Endothelial cell of umbilical vein (primary cell): Measurements from ENCODE around the gene TOMM20. TPM values are rescaled to one million over a fixed set of nuclear protein-coding genes. Genes with fewer than 3 reads are reported as not detected.

Experiments used
- BruUV-seq: library from RNA; stranded (reverse); fragments of 400-500 nt; replicated peaks from 2 replicates; lab custom pipeline; 2021; lab: Mats Ljungman, UMichigan
- CTCF ChIA-PET: fragments of 300-600, 350-600 bp; sonication (Branson Sonifier 250); formaldehyde crosslinking; loops from one replicate; lab custom pipeline; 2021; ENCODE audit warnings: antibody characterized with exemption, inconsistent platforms; lab: Charles Lee
- POLR2A ChIA-PET: fragments of 300-600, 350-600 bp; sonication (Branson Sonifier 250); formaldehyde crosslinking; loops from one replicate; lab custom pipeline; 2021; ENCODE audit warnings: antibody characterized with exemption, inconsistent platforms; lab: Charles Lee
- DNase-seq: peaks from one replicate; pipeline ENCODE4 v3.0.0-alpha.2; 2011; ENCODE audit warnings: low read depth, low spot score
- FAIRE-seq: peaks from 2 replicates; lab custom pipeline; 2011; peaks lifted over from hg19 to GRCh38; lab: Jason Lieb, UNC
- H2AFZ ChIP-seq: 2 replicates; pipeline ENCODE4 v1.6.0; 2012; ENCODE audit warnings: low read depth, low read length, control low read depth, inconsistent platforms
- H3K27ac ChIP-seq: 2 replicates; pipeline ENCODE4 v1.5.1; 2011; ENCODE audit warnings: low read depth, mild to moderate bottlenecking, control low read depth, low read length, moderate library complexity; ENCODE audit not compliant: insufficient read depth
- H3K27me3 ChIP-seq, 2 experiments: 2 replicates each; pipeline versions ENCODE4 v1.6.0 to v1.6.1; 2011; ENCODE audit warnings: low read length in 2 of 2, mixed read lengths in 1 of 2; ENCODE audit not compliant: control insufficient read depth in 2 of 2, insufficient read depth in 2 of 2
- H3K36me3 ChIP-seq, 2 experiments: 2 replicates in 1 of 2; 3 replicates in 1 of 2; pipeline ENCODE4 v1.5.1; 2011; ENCODE audit warnings: low read length in 2 of 2, mild to moderate bottlenecking in 1 of 2, moderate library complexity in 1 of 2; ENCODE audit not compliant: control insufficient read depth in 2 of 2, insufficient read depth in 2 of 2; ENCODE audit errors: extremely low read depth in 1 of 2
- H3K4me1 ChIP-seq: 3 replicates; pipeline ENCODE4 v1.5.1; 2011; ENCODE audit warnings: mild to moderate bottlenecking, low read length; ENCODE audit not compliant: control insufficient read depth, insufficient read depth; ENCODE audit errors: extremely low read depth
- H3K4me2 ChIP-seq: 2 replicates; pipeline ENCODE4 v1.6.1; 2011; ENCODE audit warnings: low read length, control low read depth, mixed read lengths; ENCODE audit not compliant: insufficient read depth
- H3K4me3 ChIP-seq, 3 experiments: fragments of 200-600 bp in 1 of 3; sonication (generic), shearing (Covaris generic) in 1 of 3; replicated peaks in 1 of 3; 2 replicates each; pipeline ENCODE4 v1.5.1; 2011 to 2016; ENCODE audit warnings: control low read depth in 3 of 3, low read length in 3 of 3, mild to moderate bottlenecking in 2 of 3, inconsistent platforms in 1 of 3, low read depth in 1 of 3, moderate library complexity in 1 of 3; ENCODE audit not compliant: insufficient read depth in 1 of 3
- H3K79me2 ChIP-seq: 2 replicates; pipeline ENCODE4 v1.6.0; 2012; ENCODE audit warnings: low read length, inconsistent platforms; ENCODE audit not compliant: control insufficient read depth, insufficient read depth
- H3K9ac ChIP-seq: replicated peaks from 2 replicates; pipeline ENCODE3; 2011; ENCODE audit warnings: low read length, control low read depth; ENCODE audit not compliant: insufficient read depth; ENCODE audit errors: extremely low read depth
- H3K9me1 ChIP-seq: replicated peaks from 3 replicates; pipeline ENCODE4 v1.6.0; 2011; ENCODE audit warnings: mild to moderate bottlenecking, low read length; ENCODE audit not compliant: control insufficient read depth, insufficient read depth; ENCODE audit errors: extremely low read depth
- H3K9me3 ChIP-seq: replicated peaks from 2 replicates; pipeline ENCODE4 v1.5.1; 2012; ENCODE audit warnings: low read length, inconsistent platforms; ENCODE audit not compliant: control insufficient read depth, insufficient read depth
- H4K20me1 ChIP-seq: replicated peaks from 2 replicates; pipeline ENCODE3; 2011; ENCODE audit warnings: mild to moderate bottlenecking, low read length; ENCODE audit not compliant: control insufficient read depth, insufficient read depth; ENCODE audit errors: extremely low read depth
- EZH2 ChIP-seq: IDR thresholded peaks from 2 replicates; pipeline ENCODE4 v1.6.1; 2012; ENCODE audit warnings: borderline replicate concordance, low read depth, mild to moderate bottlenecking, moderate library complexity, low read length, inconsistent platforms; ENCODE audit not compliant: severe bottlenecking
- FOS ChIP-seq: IDR thresholded peaks from 2 replicates; pipeline ENCODE4 v1.6.1; 2011; ENCODE audit warnings: mild to moderate bottlenecking, low read length, moderate library complexity, borderline replicate concordance; ENCODE audit not compliant: insufficient read depth
- GATA2 ChIP-seq: IDR thresholded peaks from 2 replicates; pipeline ENCODE4 v1.7.0; 2011; ENCODE audit warnings: low read depth, mild to moderate bottlenecking, moderate library complexity, mixed read lengths, low read length; ENCODE audit not compliant: insufficient read length, insufficient read depth
- JUN ChIP-seq: IDR thresholded peaks from 2 replicates; pipeline ENCODE4 v1.6.1; 2011; ENCODE audit warnings: borderline replicate concordance, low read depth; ENCODE audit not compliant: insufficient read length, insufficient read depth
- MYC ChIP-seq: IDR thresholded peaks from one replicate; pipeline ENCODE4 v1.6.1; 2011; ENCODE audit warnings: mild to moderate bottlenecking, low read depth, low read length
- POLR2A ChIP-seq: IDR thresholded peaks from 2 replicates; pipeline ENCODE4 v1.6.1; 2012; ENCODE audit warnings: low read depth, mild to moderate bottlenecking, control low read depth, low read length
- POLR2AphosphoS5 ChIP-seq: IDR thresholded peaks from 2 replicates; pipeline ENCODE4 v1.6.1; 2012; ENCODE audit warnings: low read depth, mild to moderate bottlenecking, control low read depth, low read length, moderate library complexity; ENCODE audit not compliant: insufficient read depth
- dilution Hi-C: fragments of 300-500 bp; cut with MboI; formaldehyde crosslinking; loops from one replicate; pipeline ENCODE4 v1.15.0; 2019; ENCODE audit warnings: low sequenced_read_pairs; ENCODE audit not compliant: extremely low pct_ligation_motif_present
- intact Hi-C: fragments of 100-400 bp; cut with micrococcal nuclease; formaldehyde crosslinking; loops from one replicate; pipeline ENCODE4 v1.10.0; 2022
- polyA plus RNA-seq, 4 experiments: library from polyadenylated mRNA; depleted of rRNA in 3 of 4; stranded (reverse) in 3 of 4; unstranded in 1 of 4; fragments of >200 nt; gene quantifications; 2 replicates each; pipeline versions ENCODE4 v1.2.1 to v1.2.3, GENCODE V29; 2011 to 2012; ENCODE audit warnings: missing spikeins in 1 of 4
- total RNA-seq: library from RNA; stranded (reverse); gene quantifications from 2 replicates; pipeline ENCODE4 v1.2.3, GENCODE V29; 2021
- TF ChIP-seq, protein P1 (sequence below), 2 donors: IDR thresholded peaks; 1 replicate in 1 of 2; 2 replicates in 1 of 2; pipeline ENCODE4 v1.5.1; 2011; ENCODE audit warnings: low read length in 2 of 2, mild to moderate bottlenecking in 2 of 2, moderate library complexity in 2 of 2, control low read depth in 1 of 2, inconsistent platforms in 1 of 2, low read depth in 1 of 2; ENCODE audit not compliant: insufficient read depth in 1 of 2; ENCODE audit errors: extremely low read depth in 1 of 2
- TF ChIP-seq, protein P2 (sequence below): IDR thresholded peaks from 2 replicates; pipeline ENCODE4 v1.6.1; 2011; ENCODE audit not compliant: insufficient read depth, insufficient read length

The TOMM20 gene
- total and polyA plus RNA-seq, 2 donors (not counting 3 experiments of a cell fraction or from before 2014, with no cell fraction given) = 42.5 to 98.4 TPM

DNA sequence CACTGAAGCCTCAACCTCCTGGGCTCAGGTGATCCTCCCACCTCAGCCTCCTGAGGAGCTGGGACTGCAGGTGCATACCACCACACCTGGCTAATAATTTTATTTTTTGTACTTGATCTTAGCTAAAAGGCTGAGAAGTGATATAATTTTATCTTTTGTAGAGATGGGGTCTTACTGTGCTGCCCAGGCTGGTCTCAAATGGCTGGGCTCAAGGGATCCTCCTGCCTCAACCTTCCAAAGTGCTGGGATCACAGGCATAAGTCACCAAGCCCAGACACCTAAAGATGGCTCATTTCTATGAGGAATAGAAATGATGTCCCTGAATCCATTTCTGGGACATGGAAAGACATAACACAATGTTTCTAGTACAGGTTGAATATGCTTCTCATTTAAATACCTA lies 57.8 kb downstream of the TOMM20 start:
- ChIA-PET CTCF (interaction anchor here (1.2 to 1.3 kb wide), 2 partner anchors 13 to 52 kb away, joined by 3 to 6 read pairs; no protein-coding TSS in a partner anchor), POLR2A (no interaction called here)
- H3K36me3 ChIP-seq = no peaks in the 10 kb centered on the region
- no peak overlapping the region for H2AFZ ChIP-seq
- DNase-seq (no peak), FAIRE-seq (no peak)
- peaks cover 27% of the 10 kb centered on the region for H3K4me1 ChIP-seq
- no peak overlapping the region for H3K27ac ChIP-seq
- no peaks in the 10 kb centered on the region for H3K9me3 ChIP-seq
- H3K27me3 ChIP-seq = no peaks in the 10 kb centered on the region
- no TSS peak for BruUV-seq
- H3K9me1 ChIP-seq = no peaks in the 10 kb centered on the region
- intact Hi-C loops (no loop called here), dilution Hi-C loops (loop anchor here (10.0 kb wide), 2 partner anchors 346 to 466 kb away; no protein-coding TSS in a partner anchor)
- no peak overlapping the region for H3K9ac ChIP-seq
- no peaks in the 10 kb centered on the region for H3K79me2 ChIP-seq
- TF ChIP-seq POLR2AphosphoS5 = no peak
- TF ChIP-seq POLR2A = no peak
- TF ChIP-seq GATA2 = no peak
- no peak for TF ChIP-seq EZH2
- TF ChIP-seq JUN = no peak
- TF ChIP-seq, protein P1, sequence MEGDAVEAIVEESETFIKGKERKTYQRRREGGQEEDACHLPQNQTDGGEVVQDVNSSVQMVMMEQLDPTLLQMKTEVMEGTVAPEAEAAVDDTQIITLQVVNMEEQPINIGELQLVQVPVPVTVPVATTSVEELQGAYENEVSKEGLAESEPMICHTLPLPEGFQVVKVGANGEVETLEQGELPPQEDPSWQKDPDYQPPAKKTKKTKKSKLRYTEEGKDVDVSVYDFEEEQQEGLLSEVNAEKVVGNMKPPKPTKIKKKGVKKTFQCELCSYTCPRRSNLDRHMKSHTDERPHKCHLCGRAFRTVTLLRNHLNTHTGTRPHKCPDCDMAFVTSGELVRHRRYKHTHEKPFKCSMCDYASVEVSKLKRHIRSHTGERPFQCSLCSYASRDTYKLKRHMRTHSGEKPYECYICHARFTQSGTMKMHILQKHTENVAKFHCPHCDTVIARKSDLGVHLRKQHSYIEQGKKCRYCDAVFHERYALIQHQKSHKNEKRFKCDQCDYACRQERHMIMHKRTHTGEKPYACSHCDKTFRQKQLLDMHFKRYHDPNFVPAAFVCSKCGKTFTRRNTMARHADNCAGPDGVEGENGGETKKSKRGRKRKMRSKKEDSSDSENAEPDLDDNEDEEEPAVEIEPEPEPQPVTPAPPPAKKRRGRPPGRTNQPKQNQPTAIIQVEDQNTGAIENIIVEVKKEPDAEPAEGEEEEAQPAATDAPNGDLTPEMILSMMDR (IDR thresholded peaks at IDR 0.05; ENCODE audit: extremely low read depth in 1 of 2, insufficient read depth in 1 of 2, low read depth in 1 of 2, low read length in 2 of 2) = no peak
- no peak for TF ChIP-seq MYC
- TF ChIP-seq FOS = no peak
- TF ChIP-seq, protein P2, sequence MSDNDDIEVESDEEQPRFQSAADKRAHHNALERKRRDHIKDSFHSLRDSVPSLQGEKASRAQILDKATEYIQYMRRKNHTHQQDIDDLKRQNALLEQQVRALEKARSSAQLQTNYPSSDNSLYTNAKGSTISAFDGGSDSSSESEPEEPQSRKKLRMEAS = no peak
- no peak overlapping the region for H3K4me2 ChIP-seq
- no peak overlapping the region for H3K4me3 ChIP-seq
- no peaks in the 10 kb centered on the region for H4K20me1 ChIP-seq
